Measurements from ENCODE around the gene QKI.

- TF ChIP-seq, protein P1, sequence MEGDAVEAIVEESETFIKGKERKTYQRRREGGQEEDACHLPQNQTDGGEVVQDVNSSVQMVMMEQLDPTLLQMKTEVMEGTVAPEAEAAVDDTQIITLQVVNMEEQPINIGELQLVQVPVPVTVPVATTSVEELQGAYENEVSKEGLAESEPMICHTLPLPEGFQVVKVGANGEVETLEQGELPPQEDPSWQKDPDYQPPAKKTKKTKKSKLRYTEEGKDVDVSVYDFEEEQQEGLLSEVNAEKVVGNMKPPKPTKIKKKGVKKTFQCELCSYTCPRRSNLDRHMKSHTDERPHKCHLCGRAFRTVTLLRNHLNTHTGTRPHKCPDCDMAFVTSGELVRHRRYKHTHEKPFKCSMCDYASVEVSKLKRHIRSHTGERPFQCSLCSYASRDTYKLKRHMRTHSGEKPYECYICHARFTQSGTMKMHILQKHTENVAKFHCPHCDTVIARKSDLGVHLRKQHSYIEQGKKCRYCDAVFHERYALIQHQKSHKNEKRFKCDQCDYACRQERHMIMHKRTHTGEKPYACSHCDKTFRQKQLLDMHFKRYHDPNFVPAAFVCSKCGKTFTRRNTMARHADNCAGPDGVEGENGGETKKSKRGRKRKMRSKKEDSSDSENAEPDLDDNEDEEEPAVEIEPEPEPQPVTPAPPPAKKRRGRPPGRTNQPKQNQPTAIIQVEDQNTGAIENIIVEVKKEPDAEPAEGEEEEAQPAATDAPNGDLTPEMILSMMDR (conservative IDR thresholded peaks at IDR 0.05; ENCODE audit: low read length) = no peak
- TF ChIP-seq EZH2phosphoT487 (IDR thresholded peaks at IDR 0.05; ENCODE audit: borderline replicate concordance) = no peak
These were observed 4.0 kb downstream of the QKI start for GRCh38 chr6:163418311-163419029.
